GM06990 (cell line): ENCODE measurements around the gene CIAO2B.
"Not testable (repeated sequence)": the region's sequence is repeated elsewhere in the genome, so short reads cannot be mapped to it uniquely, and the experiment has no call there.

Source experiments
- DNase-seq: peaks from one replicate; pipeline ENCODE4 v3.0.0-alpha.2; 2011; ENCODE audit not compliant: insufficient read length; ENCODE audit errors: extremely low read depth
- H3K27me3 ChIP-seq: replicated peaks from 2 replicates; pipeline ENCODE4 v1.6.0; 2011; ENCODE audit warnings: low read length; ENCODE audit not compliant: control insufficient read depth, insufficient read depth
- H3K36me3 ChIP-seq: 2 replicates; pipeline ENCODE4 v1.5.1; 2011; ENCODE audit warnings: low read length; ENCODE audit not compliant: control insufficient read depth, insufficient read depth
- H3K4me3 ChIP-seq: replicated peaks from 2 replicates; pipeline ENCODE4 v1.5.1; 2011; ENCODE audit warnings: low read depth, mild to moderate bottlenecking, control low read depth, low read length
- CTCF ChIP-seq: IDR thresholded peaks from 2 replicates; pipeline ENCODE4 v1.5.1; 2011; ENCODE audit warnings: low read length, control low read depth, mild to moderate bottlenecking, inconsistent platforms; ENCODE audit not compliant: insufficient read depth, poor library complexity, severe bottlenecking

CIAO2B gene

GRCh38 chr16:66936889-66937554 is 2.8 kb upstream of the CIAO2B start:
- no peak for TF ChIP-seq CTCF
- no peak for DNase-seq
- Histone ChIP-seq H3K4me3 (no peak overlapping the region), H3K36me3 (peaks cover 29% of the 10 kb centered on the region), H3K27me3 (no peaks in the 10 kb centered on the region)

DNA sequence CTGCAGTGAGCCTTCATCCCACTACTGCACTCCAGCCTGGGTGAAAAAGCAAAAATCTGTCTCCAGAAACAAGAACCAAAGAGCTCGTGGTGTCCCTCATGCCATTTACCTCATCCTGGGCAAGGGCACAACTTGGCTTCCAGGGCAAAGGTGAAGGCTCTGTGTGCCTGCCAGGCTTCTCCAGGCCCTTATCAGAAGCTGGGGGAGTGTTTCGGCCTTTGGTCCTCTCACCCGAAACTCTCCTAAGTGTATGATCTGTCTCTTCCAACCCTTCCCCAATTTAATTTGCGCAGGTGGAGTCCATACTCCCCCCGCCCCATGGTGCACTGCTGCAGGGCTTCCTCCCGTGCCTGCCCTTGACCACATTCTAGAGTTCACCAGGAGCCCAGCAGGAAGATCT is 2.3 kb upstream of the CIAO2B start:
- no peak for TF ChIP-seq CTCF
- peaks cover 27% of the 10 kb centered on the region for H3K36me3 ChIP-seq
- DNase-seq = no peak
- no peak overlapping the region for H3K4me3 ChIP-seq
- no peaks in the 10 kb centered on the region for H3K27me3 ChIP-seq

DNA sequence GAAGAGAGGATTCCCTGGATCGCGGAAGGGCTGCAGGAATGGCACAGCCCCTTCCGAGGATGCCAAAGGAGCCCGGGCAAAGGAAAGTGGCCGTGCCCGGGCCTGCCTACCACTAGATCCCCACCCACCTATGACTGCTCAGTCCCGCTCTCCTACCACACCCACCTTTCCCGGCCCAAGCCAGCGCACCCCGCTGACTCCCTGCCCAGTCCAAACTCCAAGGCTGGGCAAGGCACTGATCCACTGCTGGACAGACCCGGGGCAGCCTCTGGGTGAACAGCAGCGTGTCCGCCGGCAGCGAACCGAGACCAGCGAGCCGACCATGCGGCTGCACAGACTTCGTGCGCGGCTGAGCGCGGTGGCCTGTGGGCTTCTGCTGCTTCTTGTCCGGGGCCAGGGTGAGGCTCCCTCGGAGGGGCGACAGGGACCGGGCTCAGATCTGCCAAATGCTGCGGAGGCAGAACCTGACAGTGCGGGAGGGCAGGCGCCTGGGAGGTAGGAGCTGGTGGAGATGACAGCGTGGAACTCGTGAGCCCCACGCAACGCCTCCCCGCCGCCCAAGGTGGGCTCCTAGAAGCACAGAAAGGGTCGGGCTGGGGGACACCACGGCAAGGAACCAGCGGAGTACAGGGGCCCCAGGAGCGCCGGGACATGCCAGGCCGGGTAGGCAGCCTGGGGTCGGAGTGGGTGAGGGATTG is 1.3 kb upstream of the CIAO2B start, which contains the start of gene CES2:
TSS of gene CES2 (plus strand) at position 203 of the 698 bp plus-strand sequence. CDS start at position 323, 120 bp downstream.
- TF ChIP-seq CTCF = no peak
- H3K4me3 ChIP-seq = peak within 1 kb of the TSS; percentile 97
- H3K36me3 ChIP-seq = peaks cover 20% of the 10 kb centered on the region
- no peaks in the 10 kb centered on the region for H3K27me3 ChIP-seq
- DNase-seq = no peak

GRCh38 chr16:66934839-66935313 is 674 bp upstream of the CIAO2B start:
- H3K4me3 ChIP-seq = peak overlapping the region; percentile 97

DNA sequence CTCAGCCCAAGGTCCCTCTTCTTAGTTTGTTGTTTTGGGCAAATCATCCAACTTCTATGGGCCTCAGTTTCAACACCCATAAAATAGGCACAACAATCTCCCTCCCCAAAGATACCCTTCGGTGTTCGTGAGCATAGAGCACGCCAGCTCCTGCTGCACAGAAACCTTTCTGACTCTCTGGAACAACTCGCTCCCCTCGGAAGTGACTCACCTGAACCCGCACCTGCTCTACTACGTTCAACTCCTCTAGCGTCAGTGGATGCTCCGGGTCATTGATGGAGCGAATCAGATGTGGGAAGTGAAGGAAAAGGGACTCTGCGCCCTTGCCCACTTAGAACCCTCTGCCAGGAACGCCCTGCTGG is 445 bp downstream of the CIAO2B start:
- peak overlapping the region; percentile 97 for H3K4me3 ChIP-seq
- no peak for TF ChIP-seq CTCF
- DNase-seq = no peak

More at GRCh38 chr16:66934839-66935313, 674 bp upstream of the CIAO2B start:
- peaks cover 19% of the 10 kb centered on the region for H3K36me3 ChIP-seq
- not testable (repeated sequence) for H3K27me3 ChIP-seq, DNase-seq

DNA sequence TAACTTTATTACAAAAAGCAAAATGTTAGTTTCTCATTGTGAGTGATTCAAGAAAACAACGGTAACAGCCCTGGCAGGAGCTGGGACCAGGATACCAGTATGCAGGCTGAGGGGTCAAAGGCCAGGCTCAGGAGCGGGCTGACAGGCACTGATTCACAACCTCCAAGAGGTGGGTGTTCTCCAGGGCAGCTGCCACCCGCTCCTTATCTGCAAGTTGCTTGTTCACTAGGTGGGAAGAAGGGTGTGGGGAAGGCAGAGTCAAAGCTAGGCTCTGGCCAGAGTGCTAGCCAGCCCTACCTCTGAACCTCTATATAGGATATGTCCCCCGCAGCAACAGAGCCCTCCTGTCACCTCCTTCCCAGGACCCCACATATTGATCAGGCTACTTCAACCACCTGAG is 2.1 kb downstream of the CIAO2B start:
- no peak for TF ChIP-seq CTCF
- no peak for DNase-seq
- no peak overlapping the region for H3K4me3 ChIP-seq
- no peaks in the 10 kb centered on the region for H3K27me3 ChIP-seq
- H3K36me3 ChIP-seq = peaks cover 9% of the 10 kb centered on the region

More for the DNA sequence above, 445 bp downstream of the CIAO2B start:
- H3K27me3 ChIP-seq = no peaks in the 10 kb centered on the region
- H3K36me3 ChIP-seq = peaks cover 12% of the 10 kb centered on the region
